ENCODE data around the gene LRRC41.
A peak's percentile ranks its signal among the peaks of the same experiment; 100 is the strongest.

Gene LRRC41

GRCh38 chr1:46306159-46306530 lies 2.7 kb upstream of the LRRC41 start:
- Histone ChIP-seq H3K4me1 (ENCODE audit: control insufficient read depth, insufficient read depth, low read length) (no peaks in the 10 kb centered on the region), H3K27me3 (ENCODE audit: control insufficient read depth, insufficient read depth, low read length, poor library complexity, severe bottlenecking) (no peaks in the 10 kb centered on the region), H3K4me3 (ENCODE audit: insufficient read depth, low read depth, low read length) (no peak overlapping the region), H3K27ac (ENCODE audit: insufficient read depth, low read depth, low read length, poor library complexity, severe bottlenecking) (no peak overlapping the region), H3K9me3 (ENCODE audit: control insufficient read depth, low read length) (no peaks in the 10 kb centered on the region), H3K36me3 (ENCODE audit: control insufficient read depth, insufficient read depth, low read length) (peaks cover 11% of the 10 kb centered on the region)
- WGBS, 2 experiments: 93 to 96% methylated on average over 8 of the region's 8 CpGs

- no peaks in the 10 kb centered on the region for H3K36me3 ChIP-seq (ENCODE audit: control insufficient read depth, insufficient read depth, low read length)
- peak overlapping the region; percentile 97 for H3K27ac ChIP-seq (ENCODE audit: insufficient read depth, low read depth, low read length, poor library complexity, severe bottlenecking)
- WGBS, 2 experiments: 0 to 1% methylated on average over 14 of the region's 14 CpGs
- H3K27me3 ChIP-seq (ENCODE audit: control insufficient read depth, insufficient read depth, low read length, poor library complexity, severe bottlenecking): no peaks in the 10 kb centered on the region
- no peaks in the 10 kb centered on the region for H3K9me3 ChIP-seq (ENCODE audit: control insufficient read depth, low read length)
- H3K4me3 ChIP-seq (ENCODE audit: insufficient read depth, low read depth, low read length): peak overlapping the region; percentile 71
- H3K4me1 ChIP-seq (ENCODE audit: control insufficient read depth, insufficient read depth, low read length): peaks cover 1% of the 10 kb centered on the region
Measured at GRCh38 chr1:46303872-46304326, 483 bp upstream of the LRRC41 start.

GRCh38 chr1:46302641-46303037 lies 777 bp downstream of the LRRC41 start:
- Histone ChIP-seq H3K36me3 (ENCODE audit: control insufficient read depth, insufficient read depth, low read length) (peaks cover 2% of the 10 kb centered on the region), H3K4me1 (ENCODE audit: control insufficient read depth, insufficient read depth, low read length) (peaks cover 8% of the 10 kb centered on the region), H3K27me3 (ENCODE audit: control insufficient read depth, insufficient read depth, low read length, poor library complexity, severe bottlenecking) (no peaks in the 10 kb centered on the region), H3K27ac (ENCODE audit: insufficient read depth, low read depth, low read length, poor library complexity, severe bottlenecking) (peak overlapping the region; percentile 97), H3K9me3 (ENCODE audit: control insufficient read depth, low read length) (no peaks in the 10 kb centered on the region), H3K4me3 (ENCODE audit: insufficient read depth, low read depth, low read length) (peak overlapping the region; percentile 71)
- WGBS, 2 experiments: 0% methylated on average over 32 of the region's 32 CpGs

- Histone ChIP-seq H3K4me1 (ENCODE audit: control insufficient read depth, insufficient read depth, low read length) (peaks cover 8% of the 10 kb centered on the region), H3K27ac (ENCODE audit: insufficient read depth, low read depth, low read length, poor library complexity, severe bottlenecking) (peak overlapping the region; percentile 97), H3K36me3 (ENCODE audit: control insufficient read depth, insufficient read depth, low read length) (peaks cover 8% of the 10 kb centered on the region), H3K27me3 (ENCODE audit: control insufficient read depth, insufficient read depth, low read length, poor library complexity, severe bottlenecking) (no peaks in the 10 kb centered on the region), H3K9me3 (ENCODE audit: control insufficient read depth, low read length) (no peaks in the 10 kb centered on the region), H3K4me3 (ENCODE audit: insufficient read depth, low read depth, low read length) (peak overlapping the region; percentile 71)
- 0 to 1% methylated on average over 79 of the region's 79 CpGs for WGBS, 2 experiments
Measured at GRCh38 chr1:46301808-46302640, 1.4 kb downstream of the LRRC41 start.

GRCh38 chr1:46301406-46301807 lies 2.0 kb downstream of the LRRC41 start:
- H3K27ac ChIP-seq (ENCODE audit: insufficient read depth, low read depth, low read length, poor library complexity, severe bottlenecking): peak overlapping the region; percentile 44
- H3K4me3 ChIP-seq (ENCODE audit: insufficient read depth, low read depth, low read length): peak overlapping the region; percentile 71
- H3K36me3 ChIP-seq (ENCODE audit: control insufficient read depth, insufficient read depth, low read length): peaks cover 14% of the 10 kb centered on the region
- no peaks in the 10 kb centered on the region for H3K9me3 ChIP-seq (ENCODE audit: control insufficient read depth, low read length)
- no peaks in the 10 kb centered on the region for H3K27me3 ChIP-seq (ENCODE audit: control insufficient read depth, insufficient read depth, low read length, poor library complexity, severe bottlenecking)
- H3K4me1 ChIP-seq (ENCODE audit: control insufficient read depth, insufficient read depth, low read length): peaks cover 8% of the 10 kb centered on the region
- 32 to 35% methylated on average over 17 of the region's 17 CpGs for WGBS, 2 experiments

GRCh38 chr1:46300673-46301405 lies 2.6 kb downstream of the LRRC41 start:
- Histone ChIP-seq H3K4me1 (ENCODE audit: control insufficient read depth, insufficient read depth, low read length) (peaks cover 8% of the 10 kb centered on the region), H3K4me3 (ENCODE audit: insufficient read depth, low read depth, low read length) (peak overlapping the region; percentile 71), H3K27ac (ENCODE audit: insufficient read depth, low read depth, low read length, poor library complexity, severe bottlenecking) (no peak overlapping the region), H3K9me3 (ENCODE audit: control insufficient read depth, low read length) (no peaks in the 10 kb centered on the region), H3K36me3 (ENCODE audit: control insufficient read depth, insufficient read depth, low read length) (peaks cover 14% of the 10 kb centered on the region), H3K27me3 (ENCODE audit: control insufficient read depth, insufficient read depth, low read length, poor library complexity, severe bottlenecking) (no peaks in the 10 kb centered on the region)
- 73 to 77% methylated on average over 6 of the region's 6 CpGs for WGBS, 2 experiments

GRCh38 chr1:46298387-46298786 lies 5.0 kb downstream of the LRRC41 start:
- H3K4me3 ChIP-seq (ENCODE audit: insufficient read depth, low read depth, low read length): no peak overlapping the region
- no peak overlapping the region for H3K27ac ChIP-seq (ENCODE audit: insufficient read depth, low read depth, low read length, poor library complexity, severe bottlenecking)
- H3K27me3 ChIP-seq (ENCODE audit: control insufficient read depth, insufficient read depth, low read length, poor library complexity, severe bottlenecking): no peaks in the 10 kb centered on the region
- no peaks in the 10 kb centered on the region for H3K9me3 ChIP-seq (ENCODE audit: control insufficient read depth, low read length)
- H3K4me1 ChIP-seq (ENCODE audit: control insufficient read depth, insufficient read depth, low read length): peaks cover 8% of the 10 kb centered on the region
- H3K36me3 ChIP-seq (ENCODE audit: control insufficient read depth, insufficient read depth, low read length): peaks cover 14% of the 10 kb centered on the region

GRCh38 chr1:46295306-46295705 lies 8.1 kb downstream of the LRRC41 start:
- H3K4me1 ChIP-seq (ENCODE audit: control insufficient read depth, insufficient read depth, low read length): peaks cover 8% of the 10 kb centered on the region
- 95 to 99% methylated on average over 2 of the region's 2 CpGs for WGBS, 2 experiments
- peaks cover 14% of the 10 kb centered on the region for H3K36me3 ChIP-seq (ENCODE audit: control insufficient read depth, insufficient read depth, low read length)
- H3K27ac ChIP-seq (ENCODE audit: insufficient read depth, low read depth, low read length, poor library complexity, severe bottlenecking): no peak overlapping the region
- H3K9me3 ChIP-seq (ENCODE audit: control insufficient read depth, low read length): no peaks in the 10 kb centered on the region
- H3K4me3 ChIP-seq (ENCODE audit: insufficient read depth, low read depth, low read length): no peak overlapping the region
- H3K27me3 ChIP-seq (ENCODE audit: control insufficient read depth, insufficient read depth, low read length, poor library complexity, severe bottlenecking): no peaks in the 10 kb centered on the region

GRCh38 chr1:46289976-46290375 lies 13.4 kb downstream of the LRRC41 start:
- Histone ChIP-seq H3K4me3 (ENCODE audit: insufficient read depth, low read depth, low read length) (no peak overlapping the region), H3K27me3 (ENCODE audit: control insufficient read depth, insufficient read depth, low read length, poor library complexity, severe bottlenecking) (no peaks in the 10 kb centered on the region), H3K4me1 (ENCODE audit: control insufficient read depth, insufficient read depth, low read length) (peaks cover 9% of the 10 kb centered on the region), H3K36me3 (ENCODE audit: control insufficient read depth, insufficient read depth, low read length) (peaks cover 11% of the 10 kb centered on the region), H3K9me3 (ENCODE audit: control insufficient read depth, low read length) (no peaks in the 10 kb centered on the region), H3K27ac (ENCODE audit: insufficient read depth, low read depth, low read length, poor library complexity, severe bottlenecking) (no peak overlapping the region)
- 79 to 82% methylated on average over 4 of the region's 4 CpGs for WGBS, 2 experiments

- H3K36me3 ChIP-seq (ENCODE audit: control insufficient read depth, insufficient read depth, low read length): peaks cover 11% of the 10 kb centered on the region
Measured at GRCh38 chr1:46289134-46289494, 14.3 kb downstream of the LRRC41 start.

More at GRCh38 chr1:46289134-46289494, 14.3 kb downstream of the LRRC41 start:
- WGBS, 2 experiments: 91 to 96% methylated on average over 5 of the region's 5 CpGs
- Histone ChIP-seq H3K4me1 (ENCODE audit: control insufficient read depth, insufficient read depth, low read length) (peaks cover 9% of the 10 kb centered on the region), H3K4me3 (ENCODE audit: insufficient read depth, low read depth, low read length) (no peak overlapping the region), H3K27me3 (ENCODE audit: control insufficient read depth, insufficient read depth, low read length, poor library complexity, severe bottlenecking) (no peaks in the 10 kb centered on the region), H3K27ac (ENCODE audit: insufficient read depth, low read depth, low read length, poor library complexity, severe bottlenecking) (no peak overlapping the region), H3K9me3 (ENCODE audit: control insufficient read depth, low read length) (no peaks in the 10 kb centered on the region)

All from ectodermal cell (in vitro differentiated cells).